Astrocyte (in vitro differentiated cells and primary cell): Measurements from ENCODE around the gene MYLIP.

Source experiments
- EZH2 ChIP-seq: IDR thresholded peaks from 2 replicates; pipeline ENCODE4 v1.6.1; 2012; ENCODE audit warnings: mild to moderate bottlenecking, low read length, inconsistent platforms; ENCODE audit not compliant: insufficient read depth
- TF ChIP-seq, protein P1 (sequence below): IDR thresholded peaks from 2 replicates; pipeline ENCODE4 v1.5.1; 2011; ENCODE audit warnings: low read depth, mild to moderate bottlenecking, inconsistent platforms, low read length, moderate library complexity; ENCODE audit not compliant: insufficient read depth

DNA sequence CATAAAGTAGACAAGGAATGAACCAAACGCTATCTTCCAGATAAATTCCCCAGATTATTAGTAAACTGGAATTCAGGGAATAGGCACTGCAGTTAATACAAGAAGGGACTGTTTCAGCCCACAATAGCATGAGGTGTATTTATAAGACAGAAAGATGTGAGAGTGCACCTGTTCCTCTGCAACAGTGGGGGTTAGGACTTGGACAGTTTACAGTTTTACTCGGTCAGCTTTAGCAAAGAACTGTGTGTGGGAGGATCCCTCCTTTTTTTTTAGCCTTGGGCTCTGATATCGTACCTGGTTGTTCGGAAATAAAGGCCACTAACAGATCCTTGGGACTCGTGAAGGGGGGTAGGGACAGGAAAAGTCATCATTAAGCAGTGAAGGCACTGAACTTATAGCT, 2.0 kb upstream of the MYLIP start:
- TF ChIP-seq, protein P1, sequence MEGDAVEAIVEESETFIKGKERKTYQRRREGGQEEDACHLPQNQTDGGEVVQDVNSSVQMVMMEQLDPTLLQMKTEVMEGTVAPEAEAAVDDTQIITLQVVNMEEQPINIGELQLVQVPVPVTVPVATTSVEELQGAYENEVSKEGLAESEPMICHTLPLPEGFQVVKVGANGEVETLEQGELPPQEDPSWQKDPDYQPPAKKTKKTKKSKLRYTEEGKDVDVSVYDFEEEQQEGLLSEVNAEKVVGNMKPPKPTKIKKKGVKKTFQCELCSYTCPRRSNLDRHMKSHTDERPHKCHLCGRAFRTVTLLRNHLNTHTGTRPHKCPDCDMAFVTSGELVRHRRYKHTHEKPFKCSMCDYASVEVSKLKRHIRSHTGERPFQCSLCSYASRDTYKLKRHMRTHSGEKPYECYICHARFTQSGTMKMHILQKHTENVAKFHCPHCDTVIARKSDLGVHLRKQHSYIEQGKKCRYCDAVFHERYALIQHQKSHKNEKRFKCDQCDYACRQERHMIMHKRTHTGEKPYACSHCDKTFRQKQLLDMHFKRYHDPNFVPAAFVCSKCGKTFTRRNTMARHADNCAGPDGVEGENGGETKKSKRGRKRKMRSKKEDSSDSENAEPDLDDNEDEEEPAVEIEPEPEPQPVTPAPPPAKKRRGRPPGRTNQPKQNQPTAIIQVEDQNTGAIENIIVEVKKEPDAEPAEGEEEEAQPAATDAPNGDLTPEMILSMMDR = no peak
- no peak for TF ChIP-seq EZH2
